AG09309 (cell line): ENCODE measurements around the gene ARL16.
A peak's percentile ranks its signal among the peaks of the same experiment; 100 is the strongest.

ENCODE experiments used
- DNase-seq: peaks from one replicate; pipeline ENCODE4 v3.0.0-alpha.2; 2010; ENCODE audit warnings: low read depth
- H3K4me3 ChIP-seq: 2 replicates; pipeline ENCODE4 v1.5.1; 2011; ENCODE audit warnings: mild to moderate bottlenecking, low read depth, low read length, moderate library complexity; ENCODE audit not compliant: control insufficient read depth
- TF ChIP-seq, protein P1 (sequence below): IDR thresholded peaks from 2 replicates; pipeline ENCODE4 v1.5.1; 2011; ENCODE audit warnings: mild to moderate bottlenecking, low read depth, low read length, inconsistent platforms; ENCODE audit not compliant: insufficient read depth, control insufficient read depth; ENCODE audit errors: missing control alignments

The ARL16 gene

DNA sequence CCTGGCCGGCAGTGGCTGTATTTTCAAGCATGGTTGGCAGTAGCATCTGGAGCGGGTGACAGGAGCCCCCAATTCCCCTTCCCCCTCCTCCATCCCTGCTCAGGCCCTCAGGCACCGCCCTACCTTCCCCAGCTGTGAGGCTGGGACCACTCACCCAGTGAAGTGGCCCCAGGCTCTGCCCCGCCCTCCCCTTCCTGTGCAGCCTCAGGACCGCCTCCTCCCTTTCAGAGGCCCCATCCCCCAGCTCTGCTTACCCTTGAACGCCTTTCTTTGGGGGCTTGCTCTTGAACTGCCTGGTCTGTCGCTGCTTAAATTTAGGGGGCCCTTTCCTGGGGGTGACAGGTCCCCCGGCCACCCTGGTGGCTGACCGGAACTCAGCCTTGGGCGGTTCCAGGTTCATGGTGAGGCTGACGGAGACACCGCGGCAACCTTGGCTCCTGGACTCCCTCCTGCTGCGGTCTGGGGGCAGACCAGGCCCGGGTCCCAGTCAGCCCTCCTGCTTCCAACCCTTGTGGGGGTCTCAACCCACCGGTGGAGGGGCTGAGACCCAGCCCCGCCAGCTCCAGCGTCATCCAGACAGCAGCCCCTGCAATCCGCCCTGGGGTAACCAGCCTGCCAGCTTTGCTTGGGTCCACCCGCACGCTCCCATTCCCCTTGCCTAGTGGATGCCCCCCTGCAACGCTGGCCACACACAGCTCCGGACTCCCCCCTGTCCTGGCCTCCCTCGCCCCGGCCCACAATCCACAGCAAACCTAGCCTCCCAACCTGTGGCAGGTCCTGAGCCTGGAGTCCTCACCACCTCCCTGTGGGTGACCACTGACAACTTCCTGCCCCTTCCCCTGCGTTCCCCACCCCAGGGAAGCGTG lies 30.5 kb downstream of the ARL16 start:
- TF ChIP-seq, protein P1, sequence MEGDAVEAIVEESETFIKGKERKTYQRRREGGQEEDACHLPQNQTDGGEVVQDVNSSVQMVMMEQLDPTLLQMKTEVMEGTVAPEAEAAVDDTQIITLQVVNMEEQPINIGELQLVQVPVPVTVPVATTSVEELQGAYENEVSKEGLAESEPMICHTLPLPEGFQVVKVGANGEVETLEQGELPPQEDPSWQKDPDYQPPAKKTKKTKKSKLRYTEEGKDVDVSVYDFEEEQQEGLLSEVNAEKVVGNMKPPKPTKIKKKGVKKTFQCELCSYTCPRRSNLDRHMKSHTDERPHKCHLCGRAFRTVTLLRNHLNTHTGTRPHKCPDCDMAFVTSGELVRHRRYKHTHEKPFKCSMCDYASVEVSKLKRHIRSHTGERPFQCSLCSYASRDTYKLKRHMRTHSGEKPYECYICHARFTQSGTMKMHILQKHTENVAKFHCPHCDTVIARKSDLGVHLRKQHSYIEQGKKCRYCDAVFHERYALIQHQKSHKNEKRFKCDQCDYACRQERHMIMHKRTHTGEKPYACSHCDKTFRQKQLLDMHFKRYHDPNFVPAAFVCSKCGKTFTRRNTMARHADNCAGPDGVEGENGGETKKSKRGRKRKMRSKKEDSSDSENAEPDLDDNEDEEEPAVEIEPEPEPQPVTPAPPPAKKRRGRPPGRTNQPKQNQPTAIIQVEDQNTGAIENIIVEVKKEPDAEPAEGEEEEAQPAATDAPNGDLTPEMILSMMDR: no peak
- no peak overlapping the region for H3K4me3 ChIP-seq
- no peak for DNase-seq

DNA sequence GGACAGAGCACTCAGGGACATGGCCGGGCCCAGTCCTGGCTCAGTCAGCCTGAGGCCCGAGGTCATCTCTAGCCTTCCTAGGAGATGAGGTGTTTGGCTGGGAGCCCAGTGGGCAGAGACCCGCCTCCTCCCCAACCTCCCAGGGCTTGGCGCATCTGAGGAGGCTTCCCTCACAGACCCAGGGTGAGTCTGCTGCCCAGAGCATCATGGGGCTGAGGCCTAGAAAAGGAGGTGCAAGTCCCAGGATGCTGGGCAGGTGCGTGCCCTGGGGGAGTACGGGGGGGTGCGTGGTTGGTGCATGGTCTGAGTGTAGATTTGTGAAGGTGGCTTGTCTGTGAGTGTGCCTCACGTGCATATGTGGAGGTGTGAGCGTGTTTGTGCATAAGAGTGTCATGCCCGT lies 31.9 kb downstream of the ARL16 start:
- TF ChIP-seq, protein P1: no peak
- no peak overlapping the region for H3K4me3 ChIP-seq
- DNase-seq: peak; percentile 51

DNA sequence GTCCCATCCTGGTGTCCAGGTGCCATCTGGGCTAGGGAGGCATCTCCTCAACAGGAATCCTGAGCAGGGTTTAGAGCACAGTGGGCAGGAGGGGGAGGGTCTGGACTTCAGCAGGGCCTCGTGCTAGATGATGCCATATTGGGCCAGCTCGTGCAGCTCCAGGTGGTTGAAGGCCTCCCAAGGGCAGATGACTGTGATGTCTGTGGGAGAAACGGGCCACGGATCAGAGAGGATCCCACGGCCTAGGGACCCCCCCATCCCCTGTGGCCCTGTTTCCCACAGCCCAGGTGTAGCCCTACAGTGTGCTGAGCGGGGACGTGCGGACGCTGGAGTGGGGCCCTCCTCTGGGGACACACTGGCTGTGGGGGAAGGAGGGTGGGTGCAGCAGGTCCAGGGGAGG lies 32.6 kb downstream of the ARL16 start:
- DNase-seq: no peak
- TF ChIP-seq, protein P1: no peak

DNA sequence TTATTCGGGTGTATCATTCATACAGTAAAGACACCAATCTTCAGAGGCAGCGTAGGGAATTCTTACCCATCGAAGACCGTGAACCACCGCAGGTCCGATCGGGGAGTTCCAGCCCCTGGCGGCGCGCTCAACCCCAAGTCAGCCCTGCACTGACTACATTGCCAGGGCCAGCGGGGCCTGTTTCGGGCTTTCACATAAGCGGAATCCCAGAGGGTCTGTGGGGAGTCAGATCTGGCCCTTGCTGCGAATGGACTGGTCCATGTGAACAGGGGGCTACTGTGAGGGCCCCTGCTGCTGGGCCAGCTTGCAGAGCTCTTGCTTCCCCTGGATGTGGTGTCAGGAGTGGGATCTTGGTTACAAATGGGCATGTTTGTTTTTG lies 34.9 kb downstream of the ARL16 start:
- DNase-seq: no peak
- TF ChIP-seq, protein P1: no peak
- no peak overlapping the region for H3K4me3 ChIP-seq

More for the DNA sequence above, 32.6 kb downstream of the ARL16 start:
- H3K4me3 ChIP-seq: no peak overlapping the region

DNA sequence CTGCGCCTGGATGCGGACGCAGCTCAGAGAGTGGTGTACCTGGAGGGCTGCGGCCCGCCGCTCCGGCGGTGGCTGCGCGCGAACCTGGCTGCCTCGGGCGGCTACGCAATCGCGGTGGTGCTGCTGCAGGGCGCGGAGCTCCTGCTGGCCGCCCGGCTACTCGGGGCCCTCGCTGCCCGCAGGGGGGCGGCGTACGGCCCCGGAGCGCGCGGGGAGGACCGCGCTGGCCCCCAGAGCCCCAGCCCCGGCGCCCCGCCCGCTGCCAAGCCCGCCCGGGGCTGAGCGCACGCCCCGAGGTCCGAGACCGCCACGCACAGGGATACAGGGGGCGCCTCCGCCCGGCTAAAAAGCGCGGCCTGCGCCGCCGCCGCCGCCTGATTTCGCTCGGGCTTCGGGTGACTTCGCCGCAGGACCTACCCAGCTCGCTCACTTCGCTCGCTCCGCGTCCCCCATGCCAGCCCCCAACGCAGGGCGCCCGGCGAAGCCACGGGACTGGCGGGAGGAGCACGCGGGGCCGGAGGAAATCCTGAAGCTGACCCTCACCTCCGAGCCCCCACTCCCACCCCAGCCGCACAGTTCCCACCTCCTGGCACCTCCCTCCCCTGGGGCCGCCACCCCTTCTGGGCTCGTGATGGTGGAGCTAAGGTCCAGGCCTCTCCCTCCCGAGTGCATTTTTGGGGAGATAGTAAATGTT lies 35.4 kb downstream of the ARL16 start:
- no peak for DNase-seq
- no peak overlapping the region; the same call in 1 of the 2 replicates for H3K4me3 ChIP-seq
- TF ChIP-seq, protein P1: no peak

DNA sequence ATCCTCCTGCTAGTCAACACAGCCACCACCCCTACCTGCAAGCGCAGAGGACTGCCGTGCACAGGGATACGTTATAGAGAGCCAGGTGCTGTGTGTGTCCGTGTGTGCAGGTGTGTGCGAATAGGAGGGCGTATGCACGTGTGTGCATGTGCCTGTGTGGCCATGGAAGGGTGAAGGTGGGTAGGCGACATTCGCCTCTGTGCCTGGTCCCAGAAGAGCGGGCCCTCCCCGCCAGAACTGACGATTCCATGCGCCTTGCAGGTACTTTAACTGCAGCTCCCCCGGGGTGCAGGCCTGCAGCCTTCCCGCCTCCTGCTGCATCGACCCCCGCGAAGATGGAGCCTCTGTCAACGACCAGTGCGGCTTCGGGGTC lies 36.0 kb downstream of the ARL16 start:
- no peak for DNase-seq
- H3K4me3 ChIP-seq: no peak overlapping the region
- TF ChIP-seq, protein P1: no peak
